Measurements from ENCODE around the gene CST3.

DNA sequence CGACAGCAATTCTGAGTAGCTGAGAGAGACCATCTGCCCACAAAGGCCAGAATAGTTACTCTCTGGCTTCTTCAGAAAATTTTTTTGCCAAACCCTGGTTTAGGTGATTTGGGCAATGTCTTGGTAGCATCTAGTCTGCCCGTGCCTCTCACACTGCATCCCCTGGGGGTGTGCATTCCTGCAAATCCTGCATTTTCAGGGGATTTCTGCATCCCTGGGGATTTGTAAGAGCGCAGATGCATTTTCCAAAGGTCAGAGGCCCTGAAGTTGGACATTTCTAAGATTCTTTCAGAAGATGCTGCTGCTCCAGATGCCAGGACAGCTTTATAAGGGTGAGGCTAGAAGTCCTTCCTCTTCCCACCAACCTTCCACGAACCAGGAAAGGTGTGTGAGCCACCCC, 36.0 kb downstream of the CST3 start:
- TF ChIP-seq POLR2AphosphoS5 (IDR thresholded peaks at IDR 0.05; ENCODE audit: low read depth, low read length) (no peak), SIN3A (IDR thresholded peaks at IDR 0.05; ENCODE audit: borderline replicate concordance, insufficient read depth, low read length) (no peak), FOXP2 (optimal IDR thresholded peaks at IDR 0.05; ENCODE audit: borderline replicate concordance, extremely low read depth, extremely low read length, insufficient read depth) (no peak), TAF1 (IDR thresholded peaks at IDR 0.05; ENCODE audit: borderline replicate concordance, insufficient read depth, low read length) (no peak)

Measured in PFSK-1 (cell line).